Measurements from ENCODE around the gene OR4M2.
"Not testable (repeated sequence)": the region's sequence is repeated elsewhere in the genome, so short reads cannot be mapped to it uniquely, and the experiment has no call there.

DNA sequence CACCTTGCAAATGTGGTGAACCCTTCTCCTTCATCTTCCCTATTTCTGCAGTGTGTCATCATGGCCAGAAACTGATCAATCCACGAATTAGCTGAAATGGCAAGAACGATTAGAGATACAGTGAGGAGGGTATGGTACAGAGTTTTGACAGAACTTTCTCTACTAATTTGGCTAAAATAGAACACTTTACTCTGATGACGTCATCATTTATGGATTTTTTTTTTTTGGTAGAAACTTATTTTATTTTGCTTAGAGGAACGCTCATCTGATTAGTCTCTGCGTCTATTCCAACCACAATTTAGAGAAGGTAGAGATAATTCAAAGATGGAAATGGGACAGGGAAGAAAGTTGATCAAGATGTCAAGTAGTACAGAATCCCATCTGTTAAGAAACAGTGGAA is 41.7 kb downstream of the OR4M2 start:
- not testable (repeated sequence) for TF ChIP-seq POLR2A (IDR thresholded peaks at IDR 0.05)
- TF ChIP-seq, protein P1, sequence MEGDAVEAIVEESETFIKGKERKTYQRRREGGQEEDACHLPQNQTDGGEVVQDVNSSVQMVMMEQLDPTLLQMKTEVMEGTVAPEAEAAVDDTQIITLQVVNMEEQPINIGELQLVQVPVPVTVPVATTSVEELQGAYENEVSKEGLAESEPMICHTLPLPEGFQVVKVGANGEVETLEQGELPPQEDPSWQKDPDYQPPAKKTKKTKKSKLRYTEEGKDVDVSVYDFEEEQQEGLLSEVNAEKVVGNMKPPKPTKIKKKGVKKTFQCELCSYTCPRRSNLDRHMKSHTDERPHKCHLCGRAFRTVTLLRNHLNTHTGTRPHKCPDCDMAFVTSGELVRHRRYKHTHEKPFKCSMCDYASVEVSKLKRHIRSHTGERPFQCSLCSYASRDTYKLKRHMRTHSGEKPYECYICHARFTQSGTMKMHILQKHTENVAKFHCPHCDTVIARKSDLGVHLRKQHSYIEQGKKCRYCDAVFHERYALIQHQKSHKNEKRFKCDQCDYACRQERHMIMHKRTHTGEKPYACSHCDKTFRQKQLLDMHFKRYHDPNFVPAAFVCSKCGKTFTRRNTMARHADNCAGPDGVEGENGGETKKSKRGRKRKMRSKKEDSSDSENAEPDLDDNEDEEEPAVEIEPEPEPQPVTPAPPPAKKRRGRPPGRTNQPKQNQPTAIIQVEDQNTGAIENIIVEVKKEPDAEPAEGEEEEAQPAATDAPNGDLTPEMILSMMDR (IDR thresholded peaks at IDR 0.05) = not testable (repeated sequence)
